ENCODE measurements around the gene CTRB1. TPM values are rescaled to one million over a fixed set of nuclear protein-coding genes. Genes with fewer than 3 reads are reported as not detected.

Gene CTRB1
- total RNA-seq, 1 experiment from 2014 or later = not detected

DNA sequence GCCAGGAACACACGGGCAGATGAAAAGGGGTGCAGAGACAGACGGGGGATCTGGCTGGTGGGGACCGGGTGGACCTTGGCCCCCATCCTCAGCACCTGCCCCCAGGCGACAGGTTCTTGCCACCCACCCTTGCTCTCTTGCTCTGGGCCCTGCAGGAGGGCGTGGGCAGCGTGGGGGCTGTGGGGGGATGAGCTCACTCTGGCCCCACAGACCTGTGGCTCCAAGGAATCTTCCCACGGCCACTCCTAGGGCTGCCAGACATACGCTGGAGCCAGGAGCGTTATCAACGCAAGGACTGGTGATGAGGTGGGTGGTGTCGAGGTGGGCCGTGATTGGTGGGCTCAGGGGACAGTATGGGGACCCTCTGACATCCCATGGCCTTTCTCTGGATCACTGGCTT, 6.3 kb downstream of the CTRB1 start:
- DNase-seq (ENCODE audit: low spot score) = no peak

DNA sequence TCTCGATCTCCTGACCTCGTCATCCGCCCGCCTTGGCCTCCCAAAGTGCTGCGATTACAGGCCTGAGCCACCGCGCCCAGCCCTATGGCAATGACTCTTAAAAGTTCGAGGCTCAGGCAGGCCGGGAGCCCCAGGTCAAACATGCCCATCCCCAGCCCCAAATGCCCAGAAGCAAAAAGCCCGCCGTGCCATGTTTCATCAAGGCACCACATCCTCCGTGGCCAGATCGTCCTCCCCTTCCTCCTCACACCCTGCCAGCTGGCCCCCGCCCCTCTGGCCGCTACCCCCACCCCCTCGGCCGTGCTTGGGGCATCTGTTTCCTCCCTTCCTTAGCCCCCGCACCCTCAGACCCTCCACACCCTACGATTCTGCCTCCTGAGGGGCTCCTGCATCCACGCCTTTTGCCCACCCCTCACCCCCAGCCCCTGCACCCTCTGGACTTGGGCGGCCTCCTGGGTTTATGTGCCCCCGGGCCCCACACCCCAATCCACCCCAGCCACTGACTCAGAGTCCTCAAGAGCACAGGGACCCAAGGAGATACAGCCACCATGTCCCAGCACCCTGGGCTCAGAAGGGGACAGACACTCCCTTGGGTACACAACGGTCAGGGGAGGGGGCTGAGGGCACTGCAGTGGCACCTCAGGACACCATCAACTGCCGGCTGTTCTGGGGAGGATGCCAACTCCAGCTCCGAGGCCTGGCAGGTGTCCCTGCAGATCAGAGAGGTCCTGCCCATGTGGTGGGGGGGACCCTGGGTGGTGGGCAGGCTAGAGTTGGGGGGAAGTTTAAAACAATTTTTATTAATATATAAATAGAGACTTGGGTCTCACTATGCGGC, 7.1 kb downstream of the CTRB1 start:
- no peak for DNase-seq (ENCODE audit: low spot score)

DNA sequence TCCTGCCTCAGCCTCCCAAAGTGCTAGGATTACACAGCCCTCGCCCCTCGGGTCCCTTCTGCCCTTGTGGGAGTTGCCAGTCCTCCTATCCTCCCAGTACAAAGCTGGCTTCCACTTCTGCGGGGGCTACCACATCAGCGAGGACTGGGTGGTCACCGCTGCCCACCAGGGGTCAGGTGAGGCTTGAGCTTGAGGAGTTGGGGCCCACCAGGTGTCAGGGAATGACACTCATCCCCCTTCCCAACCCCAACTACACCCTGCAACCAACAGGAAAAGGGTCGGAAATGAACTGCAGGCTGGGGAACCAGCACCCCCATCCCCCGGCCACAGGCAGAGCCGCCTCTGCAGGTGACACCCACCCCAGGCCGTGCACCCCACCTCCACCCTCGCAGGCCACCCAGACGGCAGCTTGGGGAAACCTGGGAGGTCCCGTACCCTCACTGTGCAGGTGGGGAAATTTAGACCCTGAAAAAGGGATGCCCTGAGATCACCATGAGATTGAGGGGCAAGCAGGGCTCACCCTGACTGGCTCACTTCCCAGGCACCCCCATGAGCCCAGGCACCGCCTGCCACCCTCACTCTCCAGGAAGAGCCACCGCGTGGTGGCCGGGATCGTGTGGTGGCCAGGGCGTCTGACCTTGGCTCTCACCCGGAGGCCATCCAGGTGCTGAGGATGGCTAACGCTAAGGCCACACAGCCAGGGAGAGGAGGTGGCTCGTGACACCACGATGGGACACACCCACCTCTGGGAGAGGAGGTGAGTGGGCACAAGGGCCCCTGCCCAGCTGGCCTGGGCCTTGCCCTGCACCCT, 8.0 kb downstream of the CTRB1 start:
- no peak for DNase-seq (ENCODE audit: low spot score)

DNA sequence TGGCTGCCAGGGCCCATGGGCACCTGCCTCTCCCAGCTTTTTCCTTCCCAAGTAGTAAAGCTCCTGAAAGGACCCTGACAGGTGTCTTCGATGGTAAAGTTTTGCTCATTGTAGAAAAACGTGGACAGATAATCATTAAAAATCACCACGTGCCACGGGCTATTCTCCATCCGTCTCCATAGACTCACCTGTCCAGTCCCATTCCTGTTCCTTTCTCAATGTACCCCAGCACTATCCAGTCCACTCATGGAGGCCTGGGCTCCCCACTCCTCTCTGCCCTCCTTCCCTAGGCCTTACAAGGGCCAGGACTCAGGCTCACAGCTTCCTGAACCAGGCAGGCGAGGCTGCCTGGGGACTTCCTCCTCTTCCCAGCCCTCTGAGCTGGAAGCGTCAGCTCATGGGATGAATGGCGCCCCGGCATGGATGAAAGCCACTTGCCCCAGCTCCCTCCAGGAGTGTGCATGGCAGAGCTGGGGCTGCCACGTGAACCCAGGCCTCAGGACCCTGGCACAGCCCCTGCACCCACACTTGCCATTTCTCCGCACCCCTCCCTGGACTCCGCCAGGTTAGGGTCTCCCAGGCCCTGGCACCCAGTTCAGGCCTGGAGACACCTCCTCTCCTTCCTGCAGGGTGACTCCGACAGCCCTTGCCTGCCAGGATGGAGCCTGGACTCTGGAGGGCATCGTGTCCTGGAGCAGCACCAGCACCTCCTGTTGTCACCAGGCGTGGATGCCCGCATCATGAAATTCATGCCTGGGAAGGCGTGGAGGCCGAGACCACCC, 8.8 kb downstream of the CTRB1 start:
- DNase-seq (ENCODE audit: low spot score) = no peak

GRCh38 chr16:75228143-75228976, 9.6 kb downstream of the CTRB1 start:
- DNase-seq (ENCODE audit: low spot score) = no peak

DNA sequence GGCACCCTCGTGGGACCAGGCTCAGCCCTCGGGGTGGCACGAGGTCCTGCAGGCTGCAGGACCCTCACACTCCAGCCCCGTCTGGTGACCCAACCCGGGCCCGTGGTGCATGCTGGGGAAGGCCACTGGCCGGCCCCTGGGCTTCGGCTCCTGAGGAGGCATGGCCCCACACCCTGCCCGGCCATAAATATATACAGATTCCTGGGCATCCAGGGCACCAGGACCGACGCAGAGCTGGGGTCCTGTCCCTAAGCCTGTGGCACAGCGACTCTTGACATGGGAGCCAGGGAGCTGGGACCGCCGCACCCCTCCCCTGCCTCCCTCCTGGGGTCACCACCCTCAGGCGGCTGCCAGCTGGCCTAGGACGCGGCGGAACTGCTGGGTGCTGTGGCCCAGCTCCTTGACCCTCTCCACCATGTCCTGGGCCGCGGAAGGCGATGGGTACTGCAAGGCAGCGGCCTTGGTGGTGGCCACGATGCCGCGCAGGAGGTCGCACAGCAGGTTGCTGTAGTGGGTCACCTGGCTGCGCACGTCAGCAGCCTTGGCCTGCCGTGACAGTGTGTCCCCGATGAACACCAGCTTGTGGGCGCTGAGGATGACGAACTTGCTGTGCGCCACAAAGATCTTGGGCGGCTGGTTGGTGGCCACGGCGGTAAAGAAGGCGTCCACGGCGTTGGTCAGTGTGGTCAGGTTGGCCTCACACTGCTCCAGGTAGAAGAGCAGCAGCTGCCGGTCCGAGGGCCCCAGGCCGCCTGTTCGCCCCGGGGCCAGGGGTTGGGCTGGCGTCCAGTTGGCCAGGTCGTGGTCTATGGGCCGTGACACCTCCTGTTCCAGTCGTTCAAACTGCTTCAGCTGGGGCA, 10.6 kb downstream of the CTRB1 start:
- DNase-seq (ENCODE audit: low spot score) = no peak

- no peak for DNase-seq (ENCODE audit: low spot score)
Observed at GRCh38 chr16:75230471-75231110, 11.8 kb downstream of the CTRB1 start.

GRCh38 chr16:75231570-75231969, 12.8 kb downstream of the CTRB1 start:
- DNase-seq (ENCODE audit: low spot score) = no peak

- DNase-seq (ENCODE audit: low spot score) = no peak
Observed at GRCh38 chr16:75233611-75233938, 14.8 kb downstream of the CTRB1 start.

DNA sequence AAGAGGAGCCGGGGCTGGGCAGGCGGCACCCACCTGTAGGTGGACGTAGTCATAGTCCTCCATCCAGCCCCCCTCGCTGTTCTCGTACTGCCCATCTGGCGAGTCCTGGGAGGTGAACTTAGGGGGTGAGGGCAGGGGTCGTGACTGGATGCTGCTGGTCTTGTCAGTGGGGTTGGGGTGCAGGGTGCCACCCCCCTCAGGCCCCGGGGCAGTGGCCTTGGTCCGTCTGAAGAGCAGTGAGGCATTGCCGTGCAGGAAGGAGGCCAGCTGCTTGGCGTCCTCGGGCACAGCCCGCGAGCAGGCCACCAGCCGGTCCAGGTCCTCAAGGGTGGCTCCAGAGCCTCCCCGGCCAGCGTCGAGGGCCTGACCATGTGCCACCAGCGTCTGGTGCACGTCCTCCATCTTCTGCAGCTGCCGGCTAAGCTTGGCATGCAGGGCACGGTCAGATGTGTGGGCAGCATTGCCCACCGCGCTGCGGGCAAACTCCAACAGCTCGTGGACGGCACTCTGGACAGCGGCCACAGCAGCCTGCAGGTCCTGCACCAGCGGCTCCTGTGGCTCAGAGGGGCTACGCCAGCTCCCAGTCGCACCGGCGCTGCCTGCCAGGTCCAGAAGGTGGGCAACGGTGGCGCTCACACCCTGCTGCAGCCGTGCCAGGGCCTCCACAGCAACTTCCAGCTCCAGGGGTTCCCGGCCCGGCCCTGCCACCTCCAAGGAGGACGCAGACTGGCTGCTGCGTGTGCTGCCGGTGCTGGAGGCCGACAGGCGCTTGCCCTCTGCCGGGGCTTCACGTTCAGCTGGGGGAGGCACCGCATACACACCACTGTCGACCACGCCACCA, 16.3 kb downstream of the CTRB1 start:
- no peak for DNase-seq (ENCODE audit: low spot score)

- no peak for DNase-seq (ENCODE audit: low spot score)
Observed at GRCh38 chr16:75235721-75236193, 17.0 kb downstream of the CTRB1 start.

DNA sequence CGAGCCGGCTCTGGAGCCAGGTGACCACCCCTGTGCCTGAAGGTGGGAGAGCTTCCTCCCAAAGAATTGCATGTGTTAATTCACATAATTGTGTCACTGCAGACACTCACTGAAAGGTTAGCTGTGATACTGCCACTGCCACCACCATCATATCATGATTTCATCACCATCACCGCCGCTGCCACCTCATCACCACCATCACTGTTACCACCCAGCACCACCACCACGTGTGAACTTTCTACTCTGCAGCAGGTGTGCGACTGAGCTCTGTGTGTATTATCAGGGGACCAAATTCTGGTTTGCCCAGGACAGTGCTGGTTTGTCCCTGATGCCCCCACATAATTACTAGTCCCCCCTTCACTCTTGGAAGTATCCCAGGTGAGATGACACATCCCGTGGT, 17.4 kb downstream of the CTRB1 start:
- DNase-seq (ENCODE audit: low spot score) = no peak

- no peak for DNase-seq (ENCODE audit: low spot score)
Observed at GRCh38 chr16:75236736-75237397, 18.1 kb downstream of the CTRB1 start.

GRCh38 chr16:75237398-75238131, 18.8 kb downstream of the CTRB1 start:
- DNase-seq (ENCODE audit: low spot score) = no peak

DNA sequence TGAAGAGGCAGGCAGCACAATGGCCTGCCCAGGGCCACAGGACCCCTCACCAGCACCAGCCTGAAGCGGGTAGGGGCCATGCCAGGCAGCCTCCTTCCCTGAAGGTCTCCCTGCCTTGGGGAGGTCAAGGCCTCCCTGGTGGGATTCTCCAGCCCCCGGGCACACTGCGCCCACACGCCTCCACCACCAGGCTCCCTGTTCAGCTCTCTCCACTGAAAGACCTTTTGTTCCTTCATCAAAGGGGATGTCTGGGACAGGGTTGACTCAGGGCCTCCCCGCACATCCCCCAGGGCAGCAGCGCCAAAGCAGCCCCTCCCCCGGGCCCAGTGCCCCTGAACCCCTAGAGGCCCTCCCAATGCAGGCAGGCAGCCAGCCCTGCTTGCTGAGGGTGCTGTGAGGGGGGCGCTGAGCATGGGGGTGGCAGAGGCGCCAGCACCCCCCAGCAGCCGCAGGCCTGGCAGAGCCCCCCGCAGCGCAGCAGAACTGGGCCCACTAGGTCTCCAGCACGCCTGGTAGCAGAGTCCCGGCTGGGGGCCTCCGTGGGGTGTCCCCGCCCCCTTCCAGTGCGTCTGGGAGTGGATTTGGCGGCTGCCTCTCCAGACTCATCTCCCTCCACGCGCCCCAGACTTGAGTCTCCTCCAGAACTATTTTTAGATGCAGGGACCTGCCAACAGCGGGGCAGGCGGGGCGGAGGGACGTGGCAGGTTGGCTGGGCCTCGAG, 19.5 kb downstream of the CTRB1 start:
- no peak for DNase-seq (ENCODE audit: low spot score)

DNA sequence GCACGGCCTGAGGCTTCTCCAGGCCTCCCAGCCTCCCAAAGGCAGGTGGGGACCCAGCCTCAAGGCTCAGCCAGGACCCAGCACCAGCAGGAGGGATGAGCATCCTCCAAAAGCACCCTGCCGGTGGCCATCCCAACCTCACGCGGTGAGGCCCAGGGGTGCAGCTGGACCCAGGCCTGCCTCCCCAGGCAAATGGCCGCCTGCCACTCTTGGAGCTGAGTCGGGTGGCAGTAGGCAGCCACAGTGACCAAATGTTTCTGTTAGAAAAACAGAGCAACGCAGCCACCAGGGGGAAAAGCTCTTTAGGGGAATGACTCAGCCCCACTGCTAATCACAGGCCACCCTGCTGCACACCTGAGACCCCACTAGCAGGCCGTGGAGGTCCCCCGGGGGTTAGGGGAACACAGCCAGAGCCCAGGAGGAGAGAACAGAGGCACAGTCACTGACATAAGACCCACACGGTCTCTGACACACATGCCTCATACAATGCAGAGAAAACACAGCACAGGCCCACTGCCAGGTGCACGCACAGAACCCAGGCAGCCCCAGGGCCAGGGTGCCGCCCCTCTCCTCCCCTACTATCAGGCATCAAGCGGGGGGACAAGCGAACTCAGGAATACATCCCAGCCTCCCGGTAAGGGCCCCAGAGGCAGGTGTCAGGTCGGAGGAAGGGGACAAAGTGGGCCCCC, 20.2 kb downstream of the CTRB1 start:
- DNase-seq (ENCODE audit: low spot score) = no peak
